ENCODE results near the gene SH3PXD2A.

SH3PXD2A gene

GRCh38 chr10:103590744-103591291 lies 264.6 kb downstream of the SH3PXD2A start:
- no peak overlapping the region for H3K27ac ChIP-seq
- no peak for TF ChIP-seq ZFX (IDR thresholded peaks at IDR 0.05)
- TF ChIP-seq, protein P1, sequence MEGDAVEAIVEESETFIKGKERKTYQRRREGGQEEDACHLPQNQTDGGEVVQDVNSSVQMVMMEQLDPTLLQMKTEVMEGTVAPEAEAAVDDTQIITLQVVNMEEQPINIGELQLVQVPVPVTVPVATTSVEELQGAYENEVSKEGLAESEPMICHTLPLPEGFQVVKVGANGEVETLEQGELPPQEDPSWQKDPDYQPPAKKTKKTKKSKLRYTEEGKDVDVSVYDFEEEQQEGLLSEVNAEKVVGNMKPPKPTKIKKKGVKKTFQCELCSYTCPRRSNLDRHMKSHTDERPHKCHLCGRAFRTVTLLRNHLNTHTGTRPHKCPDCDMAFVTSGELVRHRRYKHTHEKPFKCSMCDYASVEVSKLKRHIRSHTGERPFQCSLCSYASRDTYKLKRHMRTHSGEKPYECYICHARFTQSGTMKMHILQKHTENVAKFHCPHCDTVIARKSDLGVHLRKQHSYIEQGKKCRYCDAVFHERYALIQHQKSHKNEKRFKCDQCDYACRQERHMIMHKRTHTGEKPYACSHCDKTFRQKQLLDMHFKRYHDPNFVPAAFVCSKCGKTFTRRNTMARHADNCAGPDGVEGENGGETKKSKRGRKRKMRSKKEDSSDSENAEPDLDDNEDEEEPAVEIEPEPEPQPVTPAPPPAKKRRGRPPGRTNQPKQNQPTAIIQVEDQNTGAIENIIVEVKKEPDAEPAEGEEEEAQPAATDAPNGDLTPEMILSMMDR (conservative IDR thresholded peaks at IDR 0.05), result no peak

- TF ChIP-seq ZFX (IDR thresholded peaks at IDR 0.05), result no peak
- TF ChIP-seq, protein P1 (conservative IDR thresholded peaks at IDR 0.05), result no peak
- H3K27ac ChIP-seq, result no peak overlapping the region
Measured at GRCh38 chr10:103590060-103590459, 265.3 kb downstream of the SH3PXD2A start.

DNA sequence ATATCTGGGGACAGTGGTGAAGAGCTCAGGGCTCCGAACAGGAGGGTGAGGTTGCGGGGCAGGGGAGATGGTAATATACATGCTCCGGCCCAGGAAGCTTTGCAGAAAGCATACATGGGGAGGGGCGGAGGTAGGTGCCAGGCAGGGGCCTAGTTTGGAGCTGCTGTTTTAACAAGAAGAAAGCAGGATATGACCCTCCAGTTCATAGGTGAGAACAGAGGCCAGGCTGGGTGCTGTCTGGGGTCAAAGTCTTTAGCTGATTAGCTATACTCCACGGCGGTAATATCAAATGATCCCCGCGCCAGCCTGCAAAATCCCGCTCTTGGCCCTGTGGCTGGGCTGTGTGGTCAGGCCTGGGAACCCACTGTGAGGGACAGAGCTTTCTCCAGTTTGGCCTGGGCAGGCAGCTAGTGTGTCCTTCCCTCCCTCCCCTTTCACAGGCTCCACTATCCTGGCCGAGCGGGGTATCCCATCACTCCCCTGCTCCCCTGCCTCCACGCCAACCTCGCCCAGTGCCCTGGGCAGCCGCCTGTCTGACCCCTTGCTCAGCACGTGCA lies 266.2 kb downstream of the SH3PXD2A start:
- no peak overlapping the region for H3K27ac ChIP-seq
- no peak for TF ChIP-seq ZFX (IDR thresholded peaks at IDR 0.05)
- TF ChIP-seq, protein P1 (conservative IDR thresholded peaks at IDR 0.05), result no peak

DNA sequence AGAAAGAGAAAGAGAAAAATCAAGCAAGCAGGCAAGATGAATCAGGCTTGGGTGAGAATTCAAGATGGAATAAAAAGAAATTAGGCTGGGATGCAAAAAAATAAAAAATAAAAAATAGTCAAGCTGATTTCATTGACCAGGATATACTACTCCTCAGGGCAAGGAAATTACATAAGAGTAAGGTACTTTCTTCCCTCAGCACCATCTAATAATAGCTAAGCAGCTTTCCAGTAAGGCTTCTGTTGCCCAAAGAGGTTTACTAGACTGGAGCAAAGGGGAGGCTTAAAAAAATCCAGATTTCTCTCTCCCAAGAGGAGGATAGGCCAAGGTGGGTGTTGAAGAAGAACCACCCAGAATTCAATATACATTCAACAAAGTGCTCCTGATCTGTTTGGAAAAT lies 268.3 kb downstream of the SH3PXD2A start:
- no peak for TF ChIP-seq ZFX (IDR thresholded peaks at IDR 0.05)
- TF ChIP-seq, protein P1 (conservative IDR thresholded peaks at IDR 0.05), result no peak
- H3K27ac ChIP-seq, result no peak overlapping the region

DNA sequence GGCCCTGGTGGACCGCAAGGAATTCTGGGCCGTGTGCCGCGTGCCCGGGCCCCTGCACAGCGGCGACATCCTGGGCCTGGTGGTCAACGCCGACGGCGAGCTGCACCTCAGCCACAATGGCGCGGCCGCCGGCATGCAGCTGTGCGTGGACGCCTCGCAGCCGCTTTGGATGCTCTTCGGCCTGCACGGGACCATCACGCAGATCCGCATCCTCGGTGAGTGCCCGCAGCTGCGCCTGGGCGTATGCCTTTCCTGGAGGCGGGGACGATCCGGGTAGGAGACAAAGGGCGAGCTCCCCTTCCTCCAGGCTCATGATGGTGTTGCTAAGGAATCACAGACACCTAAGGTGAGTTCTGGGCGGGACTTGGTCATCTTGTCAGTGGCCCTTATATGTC lies 270.4 kb downstream of the SH3PXD2A start:
- H3K27ac ChIP-seq, result no peak overlapping the region
- TF ChIP-seq, protein P1 (conservative IDR thresholded peaks at IDR 0.05), result no peak
- no peak for TF ChIP-seq ZFX (IDR thresholded peaks at IDR 0.05)

DNA sequence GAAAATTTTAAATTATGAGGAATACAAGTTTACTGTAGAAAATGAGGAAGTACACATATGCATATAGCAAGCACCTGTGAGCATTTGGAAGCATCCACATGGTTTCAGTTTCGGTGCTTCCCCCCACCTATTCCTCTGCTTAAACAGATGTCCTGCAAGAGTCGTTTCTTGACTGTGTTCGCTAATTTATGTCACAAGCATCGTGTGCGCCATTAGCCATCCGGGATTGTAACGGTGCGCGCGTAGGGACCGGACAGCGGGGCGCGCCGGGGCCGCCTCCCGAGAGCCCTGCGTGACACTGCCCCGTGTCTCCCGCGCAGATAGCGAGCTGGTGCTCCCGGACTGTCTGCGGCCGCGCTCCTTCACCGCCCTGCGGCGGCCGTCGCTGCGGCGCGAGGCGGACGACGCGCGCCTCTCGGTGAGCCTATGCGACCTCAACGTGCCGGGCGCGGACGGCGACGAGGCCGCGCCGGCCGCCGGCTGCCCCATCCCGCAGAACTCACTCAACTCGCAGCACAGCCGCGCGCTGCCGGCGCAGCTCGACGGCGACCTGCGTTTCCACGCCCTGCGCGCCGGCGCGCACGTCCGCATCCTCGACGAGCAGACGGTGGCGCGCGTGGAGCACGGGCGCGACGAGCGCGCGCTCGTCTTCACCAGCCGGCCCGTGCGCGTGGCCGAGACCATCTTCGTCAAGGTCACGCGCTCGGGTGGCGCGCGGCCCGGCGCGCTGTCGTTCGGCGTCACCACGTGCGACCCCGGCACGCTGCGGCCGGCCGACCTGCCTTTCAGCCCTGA lies 271.0 kb downstream of the SH3PXD2A start:
- H3K27ac ChIP-seq, result no peak overlapping the region
- TF ChIP-seq, protein P1 (conservative IDR thresholded peaks at IDR 0.05), result no peak
- no peak for TF ChIP-seq ZFX (IDR thresholded peaks at IDR 0.05)

DNA sequence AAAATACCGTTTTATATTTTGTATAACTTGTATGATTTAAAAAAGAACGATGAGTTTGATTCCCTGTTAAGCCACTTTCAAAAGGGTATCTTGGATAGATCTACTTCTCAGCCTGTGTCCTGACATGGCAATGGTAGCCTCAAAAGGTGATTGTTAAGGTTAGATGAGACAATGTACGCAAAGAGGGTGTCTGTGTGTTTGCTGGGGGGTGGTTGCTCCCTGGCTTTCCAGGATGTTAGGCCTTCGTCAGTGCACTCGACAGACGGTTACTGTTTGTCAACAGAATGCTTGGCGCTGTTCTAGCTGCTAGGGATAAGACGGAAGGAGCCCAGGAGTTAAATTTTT lies 271.5 kb downstream of the SH3PXD2A start:
- TF ChIP-seq ZFX (IDR thresholded peaks at IDR 0.05), result no peak
- TF ChIP-seq, protein P1 (conservative IDR thresholded peaks at IDR 0.05), result no peak
- no peak overlapping the region for H3K27ac ChIP-seq

All from C4-2B (cell line).